ENCODE measurements around the gene CLDN2. TPM values are rescaled to one million over a fixed set of nuclear protein-coding genes. Genes with fewer than 3 reads are reported as not detected.

The CLDN2 gene
- total RNA-seq, 1 donor from 2014 or later, result 0.13 TPM

GRCh38 chrX:106901341-106901740, 18.9 kb upstream of the CLDN2 start:
- Histone ChIP-seq H3K27me3 (ENCODE audit: control insufficient read depth, insufficient read depth, low read length) (no peaks in the 10 kb centered on the region), H3K36me3 (ENCODE audit: control insufficient read depth, insufficient read depth, low read length) (no peaks in the 10 kb centered on the region), H3K4me3 (ENCODE audit: low read depth, low read length) (no peak overlapping the region)
- TF ChIP-seq CTCF (IDR thresholded peaks at IDR 0.05; ENCODE audit: insufficient read depth, low read length, poor library complexity, severe bottlenecking), result no peak
- no peak for DNase-seq (ENCODE audit: low read depth)

GRCh38 chrX:106901781-106902219, 18.4 kb upstream of the CLDN2 start:
- no peaks in the 10 kb centered on the region for H3K27me3 ChIP-seq (ENCODE audit: control insufficient read depth, insufficient read depth, low read length)
- TF ChIP-seq CTCF (IDR thresholded peaks at IDR 0.05; ENCODE audit: insufficient read depth, low read length, poor library complexity, severe bottlenecking), result no peak

GRCh38 chrX:106902684-106903083, 17.5 kb upstream of the CLDN2 start:
- no peak for DNase-seq (ENCODE audit: low read depth)
- no peak for TF ChIP-seq CTCF (IDR thresholded peaks at IDR 0.05; ENCODE audit: insufficient read depth, low read length, poor library complexity, severe bottlenecking)
- Histone ChIP-seq H3K27me3 (ENCODE audit: control insufficient read depth, insufficient read depth, low read length) (no peaks in the 10 kb centered on the region), H3K36me3 (ENCODE audit: control insufficient read depth, insufficient read depth, low read length) (no peaks in the 10 kb centered on the region), H3K4me3 (ENCODE audit: low read depth, low read length) (no peak overlapping the region)

More at GRCh38 chrX:106901781-106902219, 18.4 kb upstream of the CLDN2 start:
- H3K36me3 ChIP-seq (ENCODE audit: control insufficient read depth, insufficient read depth, low read length), result no peaks in the 10 kb centered on the region
- no peak for DNase-seq (ENCODE audit: low read depth)
- H3K4me3 ChIP-seq (ENCODE audit: low read depth, low read length), result no peak overlapping the region

GRCh38 chrX:106903291-106903824, 16.8 kb upstream of the CLDN2 start, which contains the start of gene RIPPLY1:
RIPPLY1 (minus strand) TSS chrX:106903341; CDS start chrX:106903287, 54 bp downstream.
- no peaks in the 10 kb centered on the region for H3K27me3 ChIP-seq (ENCODE audit: control insufficient read depth, insufficient read depth, low read length)
- H3K36me3 ChIP-seq (ENCODE audit: control insufficient read depth, insufficient read depth, low read length), result no peaks in the 10 kb centered on the region
- H3K4me3 ChIP-seq (ENCODE audit: low read depth, low read length), result no peak within 1 kb of the TSS
- no peak for DNase-seq (ENCODE audit: low read depth)
- TF ChIP-seq CTCF (IDR thresholded peaks at IDR 0.05; ENCODE audit: insufficient read depth, low read length, poor library complexity, severe bottlenecking), result no peak

GRCh38 chrX:106903856-106904528, 16.2 kb upstream of the CLDN2 start:
- no peak for TF ChIP-seq CTCF (IDR thresholded peaks at IDR 0.05; ENCODE audit: insufficient read depth, low read length, poor library complexity, severe bottlenecking)
- H3K27me3 ChIP-seq (ENCODE audit: control insufficient read depth, insufficient read depth, low read length), result no peaks in the 10 kb centered on the region
- no peak overlapping the region for H3K4me3 ChIP-seq (ENCODE audit: low read depth, low read length)
- no peaks in the 10 kb centered on the region for H3K36me3 ChIP-seq (ENCODE audit: control insufficient read depth, insufficient read depth, low read length)
- DNase-seq (ENCODE audit: low read depth), result no peak
